ENCODE measurements around the gene PREB.

- TF ChIP-seq CTCF (IDR thresholded peaks at IDR 0.05) (no peak), POLR2A (IDR thresholded peaks at IDR 0.05) (no peak)
Measured at GRCh38 chr2:27158468-27158867, 24.0 kb upstream of the PREB start.
